Midbrain (tissue), 1 donor: ENCODE data around the gene ABCC11.

Experiments used
- DNase-seq: peaks from one replicate; lab custom pipeline; 2025; lab: John Stamatoyannopoulos, UW

The ABCC11 gene

GRCh38 chr16:48161906-48162305 lies 85.4 kb downstream of the ABCC11 start:
- DNase-seq, result no peak

GRCh38 chr16:48160575-48160974 lies 86.8 kb downstream of the ABCC11 start:
- DNase-seq, result no peak

- no peak for DNase-seq
Observed at GRCh38 chr16:48158296-48158695, 89.0 kb downstream of the ABCC11 start.

- no peak for DNase-seq
Observed at GRCh38 chr16:48157794-48158193, 89.5 kb downstream of the ABCC11 start.

GRCh38 chr16:48157302-48157701 lies 90.0 kb downstream of the ABCC11 start:
- DNase-seq, result no peak

- peak; percentile 80 for DNase-seq
Observed at GRCh38 chr16:48156790-48157209, 90.5 kb downstream of the ABCC11 start.

GRCh38 chr16:48155926-48156789 lies 91.2 kb downstream of the ABCC11 start, which contains the start of gene ABCC12:
ABCC12 (minus strand) TSS chr16:48155993; CDS start chr16:48146424, 9,569 bp downstream.
- no peak for DNase-seq

GRCh38 chr16:48153774-48154173 lies 93.6 kb downstream of the ABCC11 start:
- no peak for DNase-seq

- DNase-seq, result no peak
Observed at GRCh38 chr16:48152226-48152625, 95.1 kb downstream of the ABCC11 start.

- no peak for DNase-seq
Observed at GRCh38 chr16:48150707-48151106, 96.6 kb downstream of the ABCC11 start.

- no peak for DNase-seq
Observed at GRCh38 chr16:48146710-48147109, 100.6 kb downstream of the ABCC11 start.

GRCh38 chr16:48146131-48146530 lies 101.2 kb downstream of the ABCC11 start:
- DNase-seq, result no peak

- DNase-seq, result no peak
Observed at GRCh38 chr16:48143812-48144368, 103.4 kb downstream of the ABCC11 start.

- no peak for DNase-seq
Observed at GRCh38 chr16:48140821-48141220, 106.5 kb downstream of the ABCC11 start.

GRCh38 chr16:48139517-48139916 lies 107.8 kb downstream of the ABCC11 start:
- no peak for DNase-seq

- no peak for DNase-seq
Observed at GRCh38 chr16:48138543-48138942, 108.8 kb downstream of the ABCC11 start.

- DNase-seq, result no peak
Observed at GRCh38 chr16:48137822-48138221, 109.5 kb downstream of the ABCC11 start.

- no peak for DNase-seq
Observed at GRCh38 chr16:48136547-48137360, 110.6 kb downstream of the ABCC11 start.

GRCh38 chr16:48133455-48134211 lies 113.7 kb downstream of the ABCC11 start:
- no peak for DNase-seq

- no peak for DNase-seq
Observed at GRCh38 chr16:48132696-48133095, 114.6 kb downstream of the ABCC11 start.

- no peak for DNase-seq
Observed at GRCh38 chr16:48131201-48131935, 116.0 kb downstream of the ABCC11 start.
